Measurements from ENCODE around the gene AFF4.
A peak's percentile ranks its signal among the peaks of the same experiment; 100 is the strongest.
"Not testable (repeated sequence)": the region's sequence is repeated elsewhere in the genome, so short reads cannot be mapped to it uniquely, and the experiment has no call there.

The AFF4 gene, protein sequence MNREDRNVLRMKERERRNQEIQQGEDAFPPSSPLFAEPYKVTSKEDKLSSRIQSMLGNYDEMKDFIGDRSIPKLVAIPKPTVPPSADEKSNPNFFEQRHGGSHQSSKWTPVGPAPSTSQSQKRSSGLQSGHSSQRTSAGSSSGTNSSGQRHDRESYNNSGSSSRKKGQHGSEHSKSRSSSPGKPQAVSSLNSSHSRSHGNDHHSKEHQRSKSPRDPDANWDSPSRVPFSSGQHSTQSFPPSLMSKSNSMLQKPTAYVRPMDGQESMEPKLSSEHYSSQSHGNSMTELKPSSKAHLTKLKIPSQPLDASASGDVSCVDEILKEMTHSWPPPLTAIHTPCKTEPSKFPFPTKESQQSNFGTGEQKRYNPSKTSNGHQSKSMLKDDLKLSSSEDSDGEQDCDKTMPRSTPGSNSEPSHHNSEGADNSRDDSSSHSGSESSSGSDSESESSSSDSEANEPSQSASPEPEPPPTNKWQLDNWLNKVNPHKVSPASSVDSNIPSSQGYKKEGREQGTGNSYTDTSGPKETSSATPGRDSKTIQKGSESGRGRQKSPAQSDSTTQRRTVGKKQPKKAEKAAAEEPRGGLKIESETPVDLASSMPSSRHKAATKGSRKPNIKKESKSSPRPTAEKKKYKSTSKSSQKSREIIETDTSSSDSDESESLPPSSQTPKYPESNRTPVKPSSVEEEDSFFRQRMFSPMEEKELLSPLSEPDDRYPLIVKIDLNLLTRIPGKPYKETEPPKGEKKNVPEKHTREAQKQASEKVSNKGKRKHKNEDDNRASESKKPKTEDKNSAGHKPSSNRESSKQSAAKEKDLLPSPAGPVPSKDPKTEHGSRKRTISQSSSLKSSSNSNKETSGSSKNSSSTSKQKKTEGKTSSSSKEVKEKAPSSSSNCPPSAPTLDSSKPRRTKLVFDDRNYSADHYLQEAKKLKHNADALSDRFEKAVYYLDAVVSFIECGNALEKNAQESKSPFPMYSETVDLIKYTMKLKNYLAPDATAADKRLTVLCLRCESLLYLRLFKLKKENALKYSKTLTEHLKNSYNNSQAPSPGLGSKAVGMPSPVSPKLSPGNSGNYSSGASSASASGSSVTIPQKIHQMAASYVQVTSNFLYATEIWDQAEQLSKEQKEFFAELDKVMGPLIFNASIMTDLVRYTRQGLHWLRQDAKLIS

DNA sequence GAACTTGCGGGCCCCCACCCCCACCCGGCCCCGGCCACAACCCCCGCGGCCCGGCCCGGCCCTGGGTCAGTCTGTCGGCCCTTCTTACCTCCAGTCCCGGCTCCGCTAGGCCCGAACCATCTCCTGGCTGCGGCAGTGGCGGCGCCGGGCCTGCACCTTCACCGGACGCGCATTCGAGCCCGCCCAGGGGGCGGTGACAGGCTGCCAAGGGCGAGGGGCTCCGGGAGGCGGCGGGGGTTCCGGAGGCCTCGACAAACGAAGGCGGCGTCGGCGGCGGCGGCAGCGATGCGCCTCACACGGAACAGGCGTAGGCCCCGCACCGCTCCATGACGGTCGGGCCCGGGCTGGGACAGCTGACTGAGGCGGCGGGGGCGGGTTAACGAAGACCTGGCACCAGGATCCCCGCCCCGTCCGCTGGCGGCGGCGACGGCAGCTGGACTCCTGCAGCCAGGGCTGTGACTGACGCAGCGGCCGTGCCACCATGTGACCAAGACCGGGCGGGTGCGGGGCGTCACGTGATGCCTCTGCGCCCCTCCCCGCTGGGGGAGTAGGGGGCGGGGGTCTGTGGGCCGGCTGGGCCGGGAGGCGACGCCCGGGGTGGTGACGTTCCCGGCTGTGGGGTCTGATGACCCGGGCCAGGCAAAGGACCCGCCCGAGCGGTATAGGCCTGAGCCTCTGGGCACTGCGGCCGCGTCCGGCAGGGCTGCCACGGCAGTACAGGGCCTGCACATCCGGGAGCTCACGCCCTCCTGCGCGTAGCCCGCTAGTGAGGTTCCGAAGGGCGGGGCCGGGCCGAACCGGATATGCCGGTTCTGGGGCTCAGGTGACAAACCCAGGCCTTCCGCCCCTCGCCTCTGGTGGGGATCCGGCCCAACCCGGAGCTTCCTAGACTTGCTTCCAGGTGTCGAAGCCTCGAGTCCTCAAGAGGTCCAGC is at the start of gene AFF4:
Gene AFF4 (minus strand): TSS at position 464 of the 934 bp plus-strand sequence. CDS start 26,445 bp downstream, outside the sequence.
- DNase-seq (ENCODE audit: low spot score), result peak; percentile 92

DNA sequence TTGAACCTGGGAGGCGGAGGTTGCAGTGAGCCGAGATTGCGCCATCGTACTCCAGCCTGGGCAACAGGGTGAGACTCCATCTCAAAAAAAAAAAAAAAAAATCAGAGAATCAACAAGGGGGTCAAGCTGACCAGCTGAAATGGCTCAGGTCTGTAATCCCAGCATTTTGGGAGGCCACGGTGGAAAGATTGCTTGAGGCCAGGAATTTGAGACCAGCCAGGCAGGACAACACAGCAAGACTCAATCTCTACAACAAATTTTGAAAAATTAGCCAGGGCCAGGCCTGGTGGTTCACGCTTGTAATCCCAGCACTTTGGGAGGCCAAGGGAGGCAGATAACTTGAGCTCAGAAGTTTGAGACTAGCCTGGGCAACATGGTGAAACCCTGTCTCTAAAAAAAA is 45.0 kb upstream of the AFF4 start:
- DNase-seq (ENCODE audit: low spot score), result not testable (repeated sequence)

GRCh38 chr5:133006653-133007052 is 43.2 kb upstream of the AFF4 start:
- no peak for DNase-seq (ENCODE audit: low spot score)

GRCh38 chr5:132999246-132999645 is 35.8 kb upstream of the AFF4 start:
- no peak for DNase-seq (ENCODE audit: low spot score)

GRCh38 chr5:132998556-132998955 is 35.1 kb upstream of the AFF4 start:
- no peak for DNase-seq (ENCODE audit: low spot score)

GRCh38 chr5:132996307-132996706 is 32.9 kb upstream of the AFF4 start:
- no peak for DNase-seq (ENCODE audit: low spot score)

GRCh38 chr5:132987531-132988408 is 24.3 kb upstream of the AFF4 start:
- DNase-seq (ENCODE audit: low spot score), result no peak

GRCh38 chr5:132982971-132983370 is 19.5 kb upstream of the AFF4 start:
- not testable (repeated sequence) for DNase-seq (ENCODE audit: low spot score)

DNA sequence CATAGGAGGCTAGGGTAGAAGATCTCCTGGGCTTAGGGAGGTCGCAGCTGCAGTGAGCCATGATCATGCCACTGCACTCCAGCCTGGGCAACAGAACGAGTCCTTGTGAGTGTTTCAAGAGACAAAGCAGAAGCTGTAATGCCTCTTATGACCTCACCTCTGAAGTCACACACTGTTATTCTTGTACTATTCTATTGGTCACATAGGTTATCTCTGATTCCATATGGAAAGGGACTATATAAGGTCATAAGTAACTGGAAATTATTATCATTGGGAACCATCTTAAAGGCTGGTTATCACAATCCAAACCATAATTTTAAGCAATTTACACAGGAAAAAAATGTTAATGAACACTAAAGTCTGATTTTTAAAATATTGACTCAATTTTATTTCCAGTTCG is 17.9 kb upstream of the AFF4 start:
- no peak for DNase-seq (ENCODE audit: low spot score)

- no peak for DNase-seq (ENCODE audit: low spot score)
These were observed 16.5 kb upstream of the AFF4 start for GRCh38 chr5:132979976-132980375.

DNA sequence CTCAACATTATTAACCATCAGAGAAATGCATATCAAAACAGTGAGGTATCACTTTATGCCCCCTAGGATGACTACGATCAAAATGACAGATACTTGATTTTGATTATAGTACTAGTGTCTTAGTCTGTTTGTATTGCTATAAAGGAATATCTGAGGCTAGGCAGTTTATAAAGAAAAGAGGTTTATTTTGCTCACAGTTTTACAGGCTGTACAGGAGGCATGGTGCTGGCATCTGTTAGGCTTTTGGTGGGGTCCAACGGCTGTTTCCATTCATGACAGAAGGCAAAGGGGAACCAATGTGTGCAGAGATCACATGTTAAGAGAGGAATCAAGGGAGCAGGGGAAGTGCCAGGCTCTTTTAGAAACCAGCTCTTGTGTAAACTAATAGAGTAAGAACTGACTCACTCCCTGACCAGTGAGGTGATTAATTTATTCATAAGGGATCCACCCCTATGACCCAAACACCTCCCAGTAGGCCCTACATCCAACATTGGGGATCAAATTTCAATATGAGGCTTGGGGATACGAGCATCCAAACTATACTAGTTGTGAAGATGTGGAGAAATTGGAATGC is 16.0 kb upstream of the AFF4 start:
- no peak for DNase-seq (ENCODE audit: low spot score)

GRCh38 chr5:132976852-132977251 is 13.4 kb upstream of the AFF4 start:
- no peak for DNase-seq (ENCODE audit: low spot score)

DNA sequence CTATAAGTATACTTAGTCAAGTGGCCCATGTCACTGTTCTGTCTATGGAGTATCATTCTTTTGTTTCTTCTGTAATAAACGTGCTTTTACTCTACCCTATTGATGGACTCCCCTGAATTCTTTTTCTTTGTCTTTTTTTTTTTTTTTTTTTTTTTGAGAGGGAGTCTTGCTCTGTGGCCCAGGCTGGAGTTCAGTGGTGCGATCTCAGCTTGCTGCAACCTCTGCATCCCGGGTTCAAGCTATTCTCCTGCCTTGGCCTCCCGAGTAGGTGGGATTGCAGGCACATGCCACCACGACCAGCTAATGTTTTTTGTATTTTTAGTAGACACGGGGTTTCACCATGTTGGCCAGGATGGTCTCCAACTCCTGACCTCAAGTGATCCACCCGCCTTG is 9.0 kb upstream of the AFF4 start:
- not testable (repeated sequence) for DNase-seq (ENCODE audit: low spot score)

DNA sequence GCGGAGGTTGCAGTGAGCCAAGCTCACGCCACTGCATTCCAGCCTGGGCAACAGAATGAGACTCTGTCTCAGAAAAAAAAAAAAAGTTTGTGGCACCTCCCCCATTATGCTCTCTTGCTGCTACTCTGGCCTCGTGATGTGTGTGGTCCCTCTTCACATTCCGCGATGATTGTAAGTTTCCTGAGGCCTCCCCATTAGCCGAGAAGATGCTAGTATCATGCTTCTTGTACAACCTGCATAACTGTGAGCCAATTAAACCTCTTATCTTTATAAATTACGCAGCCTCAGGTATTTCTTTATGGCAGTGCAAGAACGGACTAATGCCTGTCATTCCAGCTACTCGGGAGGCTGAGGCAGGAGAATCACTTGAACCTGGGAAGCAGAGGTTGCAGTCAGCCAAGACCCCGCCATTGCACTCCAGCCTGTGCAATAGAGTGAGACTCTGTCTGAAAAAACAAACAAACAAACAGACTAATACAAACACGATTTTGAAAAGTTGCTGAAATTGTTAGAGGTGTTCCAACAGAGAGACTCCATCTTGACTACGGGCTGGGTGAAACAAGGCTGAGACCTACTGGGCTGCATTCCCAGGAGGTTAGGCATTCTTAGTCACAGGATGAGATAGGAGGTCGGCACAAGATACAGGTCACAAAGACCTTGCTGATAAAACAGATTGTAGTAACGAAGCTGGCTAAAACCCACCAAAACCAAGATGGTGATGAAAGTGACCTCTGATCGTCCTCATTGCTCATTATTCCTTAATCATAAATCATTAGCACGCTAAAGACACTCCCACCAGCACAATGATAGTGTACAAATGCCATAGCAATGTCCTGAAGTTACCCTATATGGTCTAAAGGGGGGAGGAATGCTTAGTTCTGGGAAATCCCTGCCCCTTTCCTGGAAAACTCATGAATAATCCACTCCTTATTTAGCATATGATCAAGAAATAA is 8.3 kb upstream of the AFF4 start:
- DNase-seq (ENCODE audit: low spot score), result no peak

GRCh38 chr5:132965120-132965519 is 1.7 kb upstream of the AFF4 start:
- DNase-seq (ENCODE audit: low spot score), result no peak

GRCh38 chr5:132962429-132963021 is 909 bp downstream of the AFF4 start:
- peak; percentile 33 for DNase-seq (ENCODE audit: low spot score)

- DNase-seq (ENCODE audit: low spot score), result no peak
These were observed 1.5 kb downstream of the AFF4 start for GRCh38 chr5:132961887-132962286.

DNA sequence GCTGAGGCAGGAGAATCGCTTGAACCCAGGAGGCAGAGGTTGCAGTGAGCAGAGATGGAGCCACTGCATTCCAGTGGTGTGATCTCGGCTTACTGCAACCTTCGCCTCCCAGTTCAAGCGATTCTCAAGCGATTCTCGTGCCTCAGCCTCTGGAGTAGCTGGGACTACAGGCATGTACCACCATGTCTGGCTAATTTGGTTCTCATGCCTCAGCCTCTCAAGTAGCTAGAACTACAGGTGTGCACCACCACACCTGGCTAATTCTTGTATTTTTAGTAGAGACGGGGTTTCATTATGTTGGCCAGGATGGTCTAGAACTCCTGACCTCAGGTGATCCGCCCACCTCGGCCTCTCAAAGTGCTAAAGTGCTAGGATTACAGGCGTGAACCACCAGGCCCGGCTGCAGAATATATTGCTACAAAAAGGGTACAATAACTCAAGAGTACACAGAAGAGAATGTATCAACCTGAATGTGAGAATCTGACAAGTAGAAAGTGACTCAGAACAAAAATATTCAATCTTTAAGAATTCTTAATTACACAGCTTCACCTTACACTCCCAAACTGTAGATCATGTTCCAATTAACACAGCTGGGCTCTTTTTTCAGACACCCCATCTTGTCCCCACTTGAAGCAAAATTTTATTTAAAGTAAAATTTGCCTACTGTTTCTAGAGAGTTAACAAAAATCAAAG is 2.2 kb downstream of the AFF4 start:
- not testable (repeated sequence) for DNase-seq (ENCODE audit: low spot score)
